NCI-H187 (cell line): ENCODE results near the gene STRADB.
"Not testable (repeated sequence)": the region's sequence is repeated elsewhere in the genome, so short reads cannot be mapped to it uniquely, and the experiment has no call there.

Source experiments
- DNase-seq, 2 experiments: peaks; one replicate each; lab custom pipeline; 2025; lab: John Stamatoyannopoulos, UW

Gene STRADB

GRCh38 chr2:201430839-201431238 is 20.7 kb upstream of the STRADB start:
- no peak for DNase-seq

GRCh38 chr2:201432038-201432620 is 19.4 kb upstream of the STRADB start:
- DNase-seq: no peak

DNA sequence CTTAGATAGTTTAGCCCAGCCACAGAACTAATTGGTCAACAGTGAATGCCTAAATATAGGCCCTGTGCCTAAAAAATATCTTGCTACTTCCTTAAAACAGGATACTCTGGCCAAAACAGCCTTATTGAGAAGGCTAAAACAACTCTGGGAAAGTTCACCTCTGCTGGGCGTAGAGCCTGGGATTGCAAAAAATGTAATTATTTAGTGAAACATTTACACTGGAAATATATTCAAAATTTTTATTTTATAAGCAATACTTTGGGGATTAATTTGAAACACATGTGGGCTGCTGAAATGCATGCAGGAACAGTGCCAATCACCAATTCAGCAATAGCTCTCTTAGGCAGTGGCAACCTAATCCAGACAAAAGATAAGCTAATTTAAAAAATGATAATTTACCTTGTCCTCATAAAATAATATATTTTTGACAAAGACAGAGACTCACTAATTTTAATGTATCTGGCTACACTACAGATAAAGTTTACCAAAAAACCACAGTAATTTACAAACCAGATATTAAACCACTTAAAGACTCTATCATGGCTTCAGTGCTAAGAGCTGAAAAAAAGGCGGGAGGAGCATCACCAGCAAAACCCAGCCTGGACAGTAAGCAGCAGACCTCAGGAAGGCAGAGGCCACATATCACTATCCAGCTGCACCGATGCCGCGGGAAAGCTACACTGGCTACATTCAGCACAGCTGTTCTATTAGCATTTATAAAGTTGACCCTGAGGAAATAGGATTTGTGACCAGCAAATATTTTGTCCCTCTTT is 18.7 kb upstream of the STRADB start:
- no peak for DNase-seq

DNA sequence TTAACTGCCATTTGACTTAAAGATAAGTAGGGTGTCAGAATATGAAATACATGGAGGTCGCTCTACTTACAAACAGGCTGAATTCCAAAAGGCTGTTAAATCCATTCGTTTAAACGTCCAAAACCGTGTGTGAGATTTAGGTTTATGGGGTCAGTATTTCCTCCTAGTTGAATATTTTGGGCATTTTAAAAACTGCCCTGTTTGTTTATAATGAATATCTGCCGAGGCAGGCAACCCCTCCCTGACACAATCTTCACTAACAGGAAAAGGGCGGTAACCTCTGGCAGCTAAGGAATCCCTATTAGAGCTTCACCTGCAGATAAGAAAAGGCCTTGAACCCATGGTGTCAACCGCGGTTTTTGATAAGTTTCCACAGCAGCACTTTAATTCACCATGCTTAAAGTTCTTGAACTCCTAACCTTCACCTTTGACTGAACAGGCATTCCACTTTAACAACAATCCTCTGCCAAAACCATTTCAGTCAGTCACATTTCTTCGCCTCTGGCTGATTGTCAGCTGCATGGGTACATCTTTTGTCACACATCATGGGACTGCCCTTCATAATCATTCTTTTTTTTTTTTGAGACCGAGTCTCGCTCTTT is 18.0 kb upstream of the STRADB start:
- DNase-seq: no peak

- DNase-seq: no peak
Measured at GRCh38 chr2:201436141-201436540, 15.4 kb upstream of the STRADB start.

- not testable (repeated sequence) for DNase-seq
Measured at GRCh38 chr2:201439336-201439922, 12.1 kb upstream of the STRADB start.

DNA sequence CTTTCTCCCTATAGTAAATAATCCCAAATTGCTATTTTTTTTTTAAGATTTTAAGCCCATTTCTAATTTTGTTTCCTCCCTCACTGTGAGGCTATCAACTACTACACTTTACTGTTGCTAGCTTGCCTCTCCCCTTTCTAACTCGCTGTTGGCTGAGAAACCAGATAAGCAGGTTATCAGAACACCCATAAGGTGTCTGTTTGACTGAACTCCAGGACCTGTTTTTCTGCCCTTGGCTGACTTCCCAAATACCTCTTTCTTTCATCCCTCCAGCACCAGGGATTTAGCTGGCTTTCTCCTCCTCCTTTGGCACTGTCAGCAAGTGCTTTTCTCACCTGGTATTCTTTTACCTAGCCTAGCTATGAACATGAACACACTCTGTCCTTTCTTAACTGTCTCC is 11.4 kb upstream of the STRADB start:
- no peak for DNase-seq

DNA sequence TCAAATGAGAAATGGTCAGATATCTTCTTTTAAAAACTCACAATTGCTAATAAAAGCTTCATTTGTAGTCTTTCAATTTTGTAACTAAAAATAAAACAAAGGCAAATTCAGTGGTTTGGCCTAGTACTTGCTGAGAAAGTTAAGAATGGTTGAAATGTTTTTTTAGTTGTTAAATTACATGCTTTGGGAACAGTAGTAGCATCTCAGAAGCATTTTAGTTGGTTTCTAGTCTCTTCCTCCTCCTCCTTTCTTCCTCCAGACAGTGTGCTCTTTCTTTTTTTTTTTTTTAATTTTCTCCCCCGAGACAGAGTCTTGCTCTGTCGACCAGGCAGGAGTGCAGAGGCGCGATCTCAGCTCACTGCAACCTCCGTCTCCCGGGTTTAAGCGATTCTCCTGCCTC is 10.1 kb upstream of the STRADB start:
- no peak for DNase-seq

DNA sequence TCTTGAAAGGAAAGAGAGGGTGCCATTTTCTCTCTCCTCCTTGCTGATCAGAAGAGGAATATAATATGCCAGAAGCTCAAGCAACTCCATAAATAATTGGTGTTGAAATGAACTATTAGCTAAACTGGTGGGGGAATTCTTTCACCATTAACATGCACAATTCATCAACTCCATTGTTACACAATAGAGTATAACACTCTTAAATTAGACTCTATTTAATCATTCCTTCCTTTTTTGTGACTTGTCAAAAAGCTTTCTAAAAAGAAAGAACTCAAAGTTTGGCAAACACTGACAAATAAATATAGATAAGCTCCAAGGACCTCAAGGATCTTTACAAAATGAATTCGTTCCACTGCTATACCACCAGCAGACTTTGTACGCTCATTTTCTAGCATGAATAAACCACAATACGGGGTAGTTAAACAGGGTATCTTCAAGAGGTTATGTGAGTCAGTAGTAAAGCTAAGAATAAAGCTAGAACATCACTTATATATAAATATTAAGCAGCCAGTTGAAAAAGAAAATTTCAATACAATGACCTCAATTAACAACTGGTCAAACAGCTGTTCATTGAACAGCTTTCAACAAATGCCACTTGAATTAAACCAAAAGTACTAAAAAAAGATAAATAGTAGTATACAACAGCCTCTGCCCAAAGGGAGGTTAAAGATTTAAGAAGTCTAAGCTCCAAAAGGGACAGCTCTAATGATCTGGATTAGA is 6.6 kb upstream of the STRADB start:
- DNase-seq: no peak

DNA sequence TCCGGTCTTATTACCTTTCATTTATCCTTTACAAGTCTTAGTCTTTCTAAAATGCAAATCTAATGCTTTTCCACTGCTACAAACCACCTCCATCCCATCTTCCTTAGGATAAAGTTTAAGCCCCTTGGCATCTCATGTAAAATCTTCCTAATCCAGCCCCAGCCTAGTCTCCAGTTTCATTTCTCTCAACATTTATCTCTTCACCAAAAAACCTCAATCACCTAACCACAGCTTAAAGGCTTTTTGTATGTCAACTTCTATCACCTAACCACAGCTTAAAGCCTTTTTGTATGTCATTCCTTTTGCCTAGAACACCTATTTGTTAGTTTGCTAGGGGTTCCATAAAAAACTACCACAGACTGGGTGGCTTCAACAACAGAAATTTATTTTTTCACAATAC is 4.5 kb upstream of the STRADB start:
- DNase-seq: no peak

GRCh38 chr2:201448061-201448460 is 3.5 kb upstream of the STRADB start:
- no peak for DNase-seq

DNA sequence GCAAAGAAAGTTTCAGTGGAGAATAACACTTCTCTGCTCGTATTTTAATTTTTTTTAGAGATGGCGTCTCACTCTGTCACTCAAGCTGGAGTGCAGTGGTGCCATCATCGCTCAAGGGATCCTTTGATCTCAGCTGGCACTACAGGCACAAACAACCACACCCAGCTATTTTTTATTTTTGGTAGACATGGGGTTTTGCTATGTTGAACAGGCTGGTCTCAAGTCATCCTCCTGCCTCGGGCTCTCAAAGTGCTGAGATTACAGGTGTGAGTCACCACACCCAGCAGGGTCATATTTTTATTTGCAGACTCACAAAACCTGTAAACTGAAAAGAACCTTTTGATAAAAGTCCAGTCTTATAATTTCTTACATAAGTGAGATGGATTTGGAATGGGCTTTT is 2.8 kb upstream of the STRADB start:
- DNase-seq: no peak

- no peak for DNase-seq
Measured at GRCh38 chr2:201450954-201451291, 617 bp upstream of the STRADB start.

- DNase-seq: no peak
Measured at GRCh38 chr2:201452058-201452921, 750 bp downstream of the STRADB start.

DNA sequence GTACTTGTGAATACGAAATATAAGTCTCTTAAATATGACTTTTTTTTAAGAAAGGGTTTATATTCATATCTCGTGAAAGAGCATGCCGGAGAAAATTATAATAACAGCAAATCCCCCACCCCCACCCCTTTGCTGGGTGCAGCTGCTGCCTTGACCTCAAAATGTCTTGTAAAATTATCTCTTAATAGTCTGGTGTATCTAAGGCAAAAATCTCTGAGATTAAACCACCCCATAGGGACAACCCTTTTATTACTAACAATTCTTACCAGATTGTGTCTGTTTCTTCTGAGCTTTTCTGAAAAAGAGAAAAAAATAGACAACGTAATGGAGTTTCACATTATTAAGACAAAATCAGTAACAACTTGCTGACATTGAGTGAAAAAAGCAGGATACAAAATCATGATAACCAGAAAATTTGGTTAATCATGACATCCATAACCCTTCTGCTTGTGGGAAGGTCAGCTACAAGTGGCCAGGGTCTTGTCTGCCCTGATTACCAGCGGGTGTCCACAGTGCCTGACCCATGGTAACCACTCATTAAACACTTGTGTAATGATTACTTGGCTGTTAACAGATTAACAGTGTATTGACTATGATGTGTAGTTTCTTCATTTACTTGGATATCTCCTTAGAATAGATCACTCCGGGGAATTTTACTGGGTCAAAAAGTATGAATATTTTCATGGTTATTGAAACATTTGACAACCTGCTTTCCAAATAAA is 1.5 kb downstream of the STRADB start:
- DNase-seq: no peak

DNA sequence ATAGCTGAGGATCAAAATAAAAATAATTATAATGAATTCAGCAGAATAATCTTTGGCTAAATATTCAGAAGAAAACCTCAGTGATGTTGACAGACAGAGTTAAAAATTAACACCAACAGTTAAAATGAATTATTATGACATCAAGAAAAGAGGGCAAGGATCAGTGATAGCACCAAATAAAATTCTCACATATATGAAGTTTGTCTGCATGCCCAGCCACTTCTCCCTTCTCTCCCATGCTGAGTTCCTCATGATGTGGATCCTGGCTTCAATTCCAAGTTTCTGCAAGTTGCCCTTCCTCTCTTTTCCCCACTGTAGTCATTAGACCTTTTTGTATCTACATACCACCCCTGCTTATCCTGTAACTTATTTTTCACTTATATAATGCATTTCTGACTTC is 6.8 kb downstream of the STRADB start:
- no peak for DNase-seq

DNA sequence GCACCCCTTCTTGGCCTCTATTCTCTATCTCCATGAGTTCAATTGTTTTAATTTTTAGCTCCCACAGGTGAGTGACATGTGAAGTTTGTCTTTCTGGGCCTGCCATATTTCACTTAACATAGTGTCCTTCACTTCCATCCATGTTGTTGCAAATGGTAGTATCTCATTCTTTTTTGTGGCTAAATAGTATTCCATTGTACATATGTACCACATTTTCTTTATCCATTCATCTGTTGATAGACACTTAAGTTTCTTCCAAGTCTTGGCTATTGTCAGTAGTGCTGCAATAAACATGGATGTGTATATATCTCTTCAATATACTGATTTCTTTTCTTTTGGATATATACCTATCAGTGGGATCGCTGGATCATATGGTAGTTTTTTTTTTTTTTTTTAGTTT is 9.0 kb downstream of the STRADB start:
- no peak for DNase-seq

DNA sequence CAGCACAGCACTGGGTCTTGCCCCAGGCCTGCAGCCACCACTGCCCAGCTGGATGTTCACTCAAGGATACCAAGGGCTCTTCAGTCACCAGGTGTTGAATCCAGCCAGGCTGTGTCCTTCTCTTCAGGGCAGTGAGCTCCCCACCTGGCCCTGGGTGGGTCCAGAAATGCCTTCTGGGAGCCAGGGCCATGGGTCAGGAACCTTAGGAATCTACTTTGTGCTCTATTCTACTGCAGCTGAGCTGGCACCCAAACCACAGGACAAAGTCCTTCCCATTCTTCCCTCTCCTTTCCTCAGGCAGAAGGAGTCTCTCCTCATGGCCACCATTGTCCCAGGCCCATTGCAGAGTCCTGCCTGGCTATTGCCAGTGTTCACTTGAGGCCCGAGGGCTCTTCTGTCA is 13.0 kb downstream of the STRADB start:
- DNase-seq: no peak

GRCh38 chr2:201465524-201465971 is 14.0 kb downstream of the STRADB start:
- no peak for DNase-seq

DNA sequence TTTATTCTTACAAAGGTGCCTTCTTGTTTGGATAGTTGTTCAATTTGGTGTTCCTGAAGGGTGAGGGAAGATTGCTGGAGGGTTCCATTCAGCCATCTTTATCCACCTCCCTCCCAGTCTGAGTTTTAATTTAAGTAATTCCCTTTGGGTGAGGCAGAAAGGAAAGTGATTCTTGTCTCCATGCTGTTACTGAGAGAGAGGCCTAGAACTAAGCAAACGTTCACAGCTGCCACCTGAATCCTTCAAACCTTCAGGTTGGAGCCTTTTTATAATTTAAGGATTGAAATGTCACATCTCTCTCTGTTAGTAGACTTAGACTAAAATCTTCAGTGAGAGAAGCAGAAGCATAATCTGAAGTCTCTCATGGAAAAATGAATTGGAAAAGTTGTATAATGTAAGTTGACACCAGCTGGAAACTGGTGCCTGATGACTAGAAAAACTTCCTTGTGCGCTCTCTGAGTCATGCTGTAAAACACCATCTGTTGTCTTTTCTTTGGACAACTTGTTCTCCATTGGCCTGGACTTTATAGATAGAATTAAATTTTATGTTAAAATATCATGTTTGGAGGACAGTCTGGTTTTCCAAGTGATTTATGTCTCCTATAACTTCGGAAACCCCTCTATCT is 14.6 kb downstream of the STRADB start:
- no peak for DNase-seq
